Astrocyte of the spinal cord (primary cell): Measurements from ENCODE around the gene DCP2.

Source experiments
- DNase-seq: peaks from one replicate; pipeline ENCODE4 v3.0.0; 2011; ENCODE audit warnings: low read depth, low spot score
- H3K4me3 ChIP-seq: 2 replicates; pipeline ENCODE4 v1.5.1; 2011; ENCODE audit warnings: low read depth, mild to moderate bottlenecking, low read length, moderate library complexity
- CTCF ChIP-seq: IDR thresholded peaks from 2 replicates; pipeline ENCODE4 v1.5.1; 2012; ENCODE audit warnings: low read depth, mild to moderate bottlenecking, low read length, inconsistent platforms
- in situ Hi-C: cut with HindIII; loops from 2 replicates; pipeline ENCODE4 v1.10.0; 2017; ENCODE audit warnings: low sequenced_read_pairs

The DCP2 gene

GRCh38 chr5:113026211-113026610 lies 49.6 kb downstream of the DCP2 start:
- no peak overlapping the region for H3K4me3 ChIP-seq
- no peak for TF ChIP-seq CTCF
- no peak for DNase-seq
- in situ Hi-C loops = no loop called here

- no peak for TF ChIP-seq CTCF
- in situ Hi-C loops = no loop called here
Measured at GRCh38 chr5:113027015-113027414, 50.4 kb downstream of the DCP2 start.

GRCh38 chr5:113027431-113027830 lies 50.8 kb downstream of the DCP2 start:
- TF ChIP-seq CTCF = no peak
- in situ Hi-C loops = no loop called here
- no peak for DNase-seq
- no peak overlapping the region for H3K4me3 ChIP-seq

More at GRCh38 chr5:113027015-113027414, 50.4 kb downstream of the DCP2 start:
- H3K4me3 ChIP-seq = no peak overlapping the region
- DNase-seq = no peak

GRCh38 chr5:113029614-113030013 lies 53.0 kb downstream of the DCP2 start:
- no peak overlapping the region for H3K4me3 ChIP-seq
- DNase-seq = peak; percentile 46
- no peak for TF ChIP-seq CTCF
- in situ Hi-C loops = no loop called here

- DNase-seq = no peak
- no peak overlapping the region for H3K4me3 ChIP-seq
- in situ Hi-C loops = no loop called here
- TF ChIP-seq CTCF = no peak
Measured at GRCh38 chr5:113031104-113031503, 54.5 kb downstream of the DCP2 start.

- in situ Hi-C loops = no loop called here
- DNase-seq = no peak
- H3K4me3 ChIP-seq = no peak overlapping the region
- TF ChIP-seq CTCF = no peak
Measured at GRCh38 chr5:113031557-113031956, 55.0 kb downstream of the DCP2 start.
